ENCODE measurements around the gene THNSL1. TPM values are rescaled to one million over a fixed set of nuclear protein-coding genes. Genes with fewer than 3 reads are reported as not detected.

THNSL1 gene
- total RNA-seq, 4 donors from 2014 or later: 1.3 to 17.2 (median 5.1) TPM

DNA sequence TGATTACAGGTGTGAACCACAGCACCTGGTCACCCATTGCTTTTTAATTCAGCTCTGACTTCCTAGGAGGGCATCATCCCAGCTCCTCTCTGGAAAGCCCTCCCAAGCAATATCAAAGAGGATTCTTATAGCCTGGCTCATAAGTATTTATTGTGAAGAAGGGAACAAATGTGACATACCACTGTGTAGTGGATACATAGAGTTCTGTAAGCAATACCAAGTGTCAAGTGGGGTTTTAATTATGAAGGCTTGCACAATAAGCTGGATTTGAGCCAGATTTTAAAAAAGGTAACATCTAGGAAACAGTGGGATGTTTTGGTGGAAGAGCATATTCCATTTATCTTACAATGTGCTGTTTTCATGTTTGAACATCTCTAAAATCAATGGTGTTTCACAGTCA, 45.0 kb upstream of the THNSL1 start:
- Histone ChIP-seq H3K27me3 (no peaks in the 10 kb centered on the region), H3K4me1 (no peaks in the 10 kb centered on the region), H3K4me3 (no peak overlapping the region), H3K9me3 (no peaks in the 10 kb centered on the region), H3K36me3 (no peaks in the 10 kb centered on the region), H3K27ac (no peak overlapping the region)
- no peak for DNase-seq
- no peak for TF ChIP-seq POLR2A (IDR thresholded peaks at IDR 0.05)
- no peak for TF ChIP-seq CTCF (IDR thresholded peaks at IDR 0.05)
- intact Hi-C loops (cut with DNase I; ENCODE audit: low total_unique reads): no loop called here

GRCh38 chr10:24973163-24973562, 43.2 kb upstream of the THNSL1 start:
- no peak overlapping the region for H3K4me3 ChIP-seq
- H3K9me3 ChIP-seq: no peaks in the 10 kb centered on the region
- H3K4me1 ChIP-seq: peaks cover 0 to 6% of the 10 kb centered on the region in 2 donors
- TF ChIP-seq CTCF (IDR thresholded peaks at IDR 0.05) (no peak), POLR2A (IDR thresholded peaks at IDR 0.05) (no peak)
- no peaks in the 10 kb centered on the region for H3K27me3 ChIP-seq
- H3K27ac ChIP-seq: no peak overlapping the region
- H3K36me3 ChIP-seq: no peaks in the 10 kb centered on the region
- intact Hi-C loops (cut with DNase I; ENCODE audit: low total_unique reads): no loop called here
- DNase-seq: no peak

DNA sequence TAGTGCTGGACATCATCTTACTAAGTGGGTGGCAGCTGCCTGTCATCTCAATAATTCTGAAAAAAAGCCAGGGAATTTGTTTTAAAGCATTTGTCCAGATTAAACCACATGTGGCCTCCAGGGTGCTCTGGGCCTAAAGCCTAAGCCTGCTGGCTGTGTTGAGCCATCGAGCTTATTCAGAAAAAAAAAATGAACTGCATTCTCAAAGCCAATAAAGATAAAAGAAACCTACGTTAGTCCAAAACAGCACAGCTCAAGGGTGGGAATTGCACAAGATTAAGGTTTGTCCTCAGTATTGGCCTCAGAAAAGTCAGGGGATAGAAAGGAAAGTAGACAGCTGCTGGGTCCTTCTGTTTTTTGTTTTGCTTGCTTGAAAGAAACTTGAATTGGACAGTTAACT, 41.4 kb upstream of the THNSL1 start:
- intact Hi-C loops (cut with DNase I; ENCODE audit: low total_unique reads): no loop called here
- no peaks in the 10 kb centered on the region for H3K9me3 ChIP-seq
- H3K4me3 ChIP-seq: no peak overlapping the region
- peak overlapping the region; percentile 35 to 50 for H3K27ac ChIP-seq
- no peaks in the 10 kb centered on the region for H3K27me3 ChIP-seq
- no peaks in the 10 kb centered on the region for H3K36me3 ChIP-seq
- DNase-seq: peak; percentile 50 to 62
- TF ChIP-seq CTCF (IDR thresholded peaks at IDR 0.05) (peak in 2 of 4 experiments; percentile 13 to 21), POLR2A (IDR thresholded peaks at IDR 0.05) (no peak)
- peaks cover 0 to 7% of the 10 kb centered on the region in 2 donors for H3K4me1 ChIP-seq

DNA sequence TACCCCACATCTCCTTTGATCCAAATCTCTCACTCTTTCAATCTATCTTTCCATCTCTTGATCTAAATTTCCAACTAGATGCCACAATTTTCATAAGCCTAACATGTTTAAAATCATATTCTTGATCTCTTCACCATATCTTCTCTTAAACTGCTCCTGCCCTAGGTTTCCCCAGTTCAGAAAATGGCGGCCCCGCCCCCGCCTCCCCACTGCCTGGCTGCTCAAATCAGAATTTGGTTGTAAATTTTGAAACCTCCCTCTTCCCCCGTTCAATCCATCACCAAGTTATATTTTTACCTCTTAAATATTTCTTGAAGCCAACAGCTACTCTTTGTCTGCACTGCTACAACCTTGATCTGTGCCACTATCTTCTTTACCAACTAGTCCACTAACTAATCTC, 36.7 kb upstream of the THNSL1 start:
- Histone ChIP-seq H3K9me3 (no peaks in the 10 kb centered on the region), H3K27ac (peak overlapping the region; percentile 6 to 38), H3K4me3 (no peak overlapping the region), H3K36me3 (no peaks in the 10 kb centered on the region), H3K27me3 (no peaks in the 10 kb centered on the region), H3K4me1 (peaks cover 0 to 7% of the 10 kb centered on the region in 2 donors)
- TF ChIP-seq POLR2A (IDR thresholded peaks at IDR 0.05): no peak
- no peak for TF ChIP-seq CTCF (IDR thresholded peaks at IDR 0.05)
- no peak for DNase-seq
- intact Hi-C loops (cut with DNase I; ENCODE audit: low total_unique reads): no loop called here

DNA sequence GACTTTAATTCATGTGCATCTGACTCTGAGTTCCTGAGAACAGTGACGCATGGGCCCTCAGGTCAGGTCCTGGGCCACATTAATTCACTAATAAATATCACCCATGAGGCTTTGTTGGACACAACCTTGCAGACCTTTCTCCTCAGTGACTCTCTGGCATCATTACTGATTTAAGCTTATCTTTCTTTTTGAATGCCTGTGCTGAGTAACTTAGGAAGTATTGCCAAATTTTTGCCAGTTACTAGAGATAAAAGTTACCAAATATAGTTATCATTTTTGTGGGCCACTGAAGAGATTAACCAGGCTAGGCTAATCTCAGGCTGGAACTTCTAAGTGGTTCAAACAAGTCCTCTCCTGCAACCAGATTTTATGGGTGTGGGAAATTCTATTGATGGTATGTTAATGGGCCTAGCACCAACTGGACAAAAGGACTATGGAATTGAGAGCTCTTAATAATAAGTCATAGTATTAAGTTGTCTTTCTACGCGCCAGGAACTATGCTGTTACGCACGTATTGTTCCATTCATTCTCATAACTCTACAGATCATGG, 35.2 kb upstream of the THNSL1 start:
- TF ChIP-seq POLR2A (IDR thresholded peaks at IDR 0.05) (no peak), CTCF (IDR thresholded peaks at IDR 0.05) (no peak)
- Histone ChIP-seq H3K27me3 (no peaks in the 10 kb centered on the region), H3K4me3 (no peak overlapping the region), H3K36me3 (no peaks in the 10 kb centered on the region), H3K9me3 (no peaks in the 10 kb centered on the region), H3K4me1 (peaks cover 0 to 7% of the 10 kb centered on the region in 2 donors), H3K27ac (peak overlapping the region in 1 of 2 donors; percentile 60)
- DNase-seq: peak; percentile 64 to 69
- intact Hi-C loops (cut with DNase I; ENCODE audit: low total_unique reads): no loop called here
